B cell (primary cell): ENCODE results near the gene PTPRG.

Experiments used
- EZH2 ChIP-seq: IDR thresholded peaks from 2 replicates; pipeline ENCODE4 v1.6.1; 2012; ENCODE audit warnings: borderline replicate concordance, low read depth, mild to moderate bottlenecking, moderate library complexity, low read length; ENCODE audit not compliant: insufficient read depth, poor library complexity, severe bottlenecking
- TF ChIP-seq, protein P1 (sequence below): fragments of 200-600 bp; IDR thresholded peaks from one replicate; pipeline ENCODE4 v1.8.0; 2022; ENCODE audit warnings: antibody characterized with exemption, mild to moderate bottlenecking

- TF ChIP-seq, protein P1, sequence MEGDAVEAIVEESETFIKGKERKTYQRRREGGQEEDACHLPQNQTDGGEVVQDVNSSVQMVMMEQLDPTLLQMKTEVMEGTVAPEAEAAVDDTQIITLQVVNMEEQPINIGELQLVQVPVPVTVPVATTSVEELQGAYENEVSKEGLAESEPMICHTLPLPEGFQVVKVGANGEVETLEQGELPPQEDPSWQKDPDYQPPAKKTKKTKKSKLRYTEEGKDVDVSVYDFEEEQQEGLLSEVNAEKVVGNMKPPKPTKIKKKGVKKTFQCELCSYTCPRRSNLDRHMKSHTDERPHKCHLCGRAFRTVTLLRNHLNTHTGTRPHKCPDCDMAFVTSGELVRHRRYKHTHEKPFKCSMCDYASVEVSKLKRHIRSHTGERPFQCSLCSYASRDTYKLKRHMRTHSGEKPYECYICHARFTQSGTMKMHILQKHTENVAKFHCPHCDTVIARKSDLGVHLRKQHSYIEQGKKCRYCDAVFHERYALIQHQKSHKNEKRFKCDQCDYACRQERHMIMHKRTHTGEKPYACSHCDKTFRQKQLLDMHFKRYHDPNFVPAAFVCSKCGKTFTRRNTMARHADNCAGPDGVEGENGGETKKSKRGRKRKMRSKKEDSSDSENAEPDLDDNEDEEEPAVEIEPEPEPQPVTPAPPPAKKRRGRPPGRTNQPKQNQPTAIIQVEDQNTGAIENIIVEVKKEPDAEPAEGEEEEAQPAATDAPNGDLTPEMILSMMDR, result no peak
- TF ChIP-seq EZH2, result no peak
These were observed 567.3 kb downstream of the PTPRG start for GRCh38 chr3:62128681-62129080.
